ENCODE results near the gene FCGR2B.
"Not testable (repeated sequence)": the region's sequence is repeated elsewhere in the genome, so short reads cannot be mapped to it uniquely, and the experiment has no call there.

Gene FCGR2B

GRCh38 chr1:161706113-161706481 is 43.2 kb downstream of the FCGR2B start:
- no peak for DNase-seq (ENCODE audit: low read depth)

- peak; percentile 89 for DNase-seq (ENCODE audit: low read depth)
These were observed 43.8 kb downstream of the FCGR2B start, which contains the start of gene FCRLA for GRCh38 chr1:161706482-161707347. Gene FCRLA, plus strand, starts transcription at chr1:161707229. Its CDS starts 36 bp downstream, at chr1:161707265.

DNA sequence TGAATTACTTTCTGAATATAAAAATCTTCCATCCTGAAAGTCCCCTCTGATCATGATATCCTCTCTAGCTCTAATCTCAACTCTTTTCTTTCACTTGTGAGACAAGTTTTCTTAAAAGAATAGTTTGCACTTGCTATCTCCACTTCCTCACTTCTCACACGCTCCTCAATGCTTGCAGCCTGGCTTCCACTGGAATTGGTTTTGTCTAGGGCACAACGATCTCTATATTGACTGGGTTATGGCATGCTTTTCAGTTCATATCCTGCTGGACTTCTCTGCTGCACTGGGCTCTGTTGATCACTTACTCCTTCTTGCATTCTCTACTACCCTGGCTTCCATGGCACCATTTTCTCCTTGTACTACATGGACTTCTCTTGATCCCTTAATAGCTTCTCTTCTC is 44.6 kb downstream of the FCGR2B start:
- no peak for DNase-seq (ENCODE audit: low read depth)

DNA sequence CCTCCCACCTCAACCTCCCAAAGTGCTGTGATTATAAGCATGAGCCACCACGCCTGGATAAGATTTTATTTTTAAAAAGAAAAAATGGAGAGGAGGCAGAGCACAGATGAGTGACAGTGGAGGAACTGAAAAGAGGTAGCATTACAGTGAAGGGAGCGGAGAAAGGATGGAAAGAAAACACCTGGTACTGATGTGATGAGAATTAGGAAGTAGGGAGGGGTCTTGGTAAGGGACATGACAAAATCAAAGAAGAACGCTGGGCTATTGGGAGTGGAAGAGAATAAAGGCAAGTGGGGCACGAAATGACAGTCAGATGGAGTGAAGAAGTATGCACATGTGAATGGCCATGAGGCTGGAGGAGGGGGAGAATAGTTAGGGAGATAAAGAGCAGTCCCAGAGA is 46.4 kb downstream of the FCGR2B start:
- no peak for DNase-seq (ENCODE audit: low read depth)

DNA sequence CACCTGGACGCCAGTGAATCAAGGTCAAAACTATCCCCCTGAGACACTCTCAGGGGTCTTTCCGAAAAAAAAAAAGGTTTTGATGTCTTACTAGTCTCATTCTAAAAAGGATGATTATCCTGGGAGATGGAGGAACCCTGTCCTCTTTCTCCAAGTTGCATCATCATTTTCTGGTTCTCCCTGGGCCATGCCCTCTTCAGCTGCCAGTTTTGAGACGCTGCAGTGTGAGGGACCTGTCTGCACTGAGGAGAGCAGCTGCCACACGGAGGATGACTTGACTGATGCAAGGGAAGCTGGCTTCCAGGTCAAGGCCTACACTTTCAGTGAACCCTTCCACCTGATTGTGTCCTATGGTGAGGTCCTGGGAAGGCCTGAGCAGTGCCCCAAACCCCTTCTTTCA is 47.6 kb downstream of the FCGR2B start:
- DNase-seq (ENCODE audit: low read depth): no peak

GRCh38 chr1:161718559-161719324 is 55.8 kb downstream of the FCGR2B start:
- DNase-seq (ENCODE audit: low read depth): no peak

GRCh38 chr1:161719325-161719611 is 56.3 kb downstream of the FCGR2B start:
- DNase-seq (ENCODE audit: low read depth): no peak

- no peak for DNase-seq (ENCODE audit: low read depth)
These were observed 57.5 kb downstream of the FCGR2B start for GRCh38 chr1:161720422-161720821.

GRCh38 chr1:161720956-161721737 is 58.2 kb downstream of the FCGR2B start, which contains the start of gene FCRLB:
Gene FCRLB, plus strand, starts transcription at chr1:161721544. Its CDS starts 1,129 bp downstream, at chr1:161722673.
- no peak for DNase-seq (ENCODE audit: low read depth)

GRCh38 chr1:161721738-161722343 is 58.9 kb downstream of the FCGR2B start:
- DNase-seq (ENCODE audit: low read depth): peak; percentile 70

- no peak for DNase-seq (ENCODE audit: low read depth)
These were observed 59.5 kb downstream of the FCGR2B start for GRCh38 chr1:161722406-161722805.

DNA sequence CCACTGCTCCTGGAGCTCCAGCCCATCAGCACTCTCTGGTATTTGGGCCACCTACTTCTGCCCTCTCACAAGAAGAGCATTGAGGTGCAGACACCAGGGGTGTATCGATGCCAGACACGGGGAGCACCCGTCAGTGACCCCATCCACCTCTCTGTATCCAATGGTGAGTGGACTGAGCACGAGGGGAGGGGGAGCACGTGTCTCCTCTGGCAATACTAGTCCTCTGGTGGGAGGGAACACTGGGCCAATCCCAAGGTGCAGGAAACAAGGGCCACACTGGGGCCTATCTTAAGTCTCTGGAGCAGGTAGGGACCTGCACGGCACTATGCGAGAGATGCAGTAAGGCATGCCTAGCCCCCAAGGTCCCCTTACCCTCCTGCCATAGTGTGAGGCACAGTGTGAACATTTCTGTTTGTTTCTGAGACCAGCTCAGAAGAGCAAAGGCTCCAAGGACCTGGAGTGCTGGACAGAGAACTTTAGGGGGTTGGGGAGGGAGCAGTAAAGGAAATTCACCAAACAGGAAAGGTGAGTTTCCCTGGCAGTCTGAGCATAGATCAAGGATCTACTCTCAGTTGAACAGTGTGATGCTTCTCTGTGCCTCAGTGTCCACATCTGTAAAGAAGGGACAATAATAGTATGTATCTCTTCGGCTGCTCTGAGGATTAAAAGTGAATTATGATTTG is 60.7 kb downstream of the FCGR2B start:
- DNase-seq (ENCODE audit: low read depth): no peak

GRCh38 chr1:161725258-161725907 is 62.4 kb downstream of the FCGR2B start:
- DNase-seq (ENCODE audit: low read depth): not testable (repeated sequence)

GRCh38 chr1:161725908-161726472 is 63.0 kb downstream of the FCGR2B start:
- no peak for DNase-seq (ENCODE audit: low read depth)

- DNase-seq (ENCODE audit: low read depth): no peak
These were observed 63.7 kb downstream of the FCGR2B start for GRCh38 chr1:161726473-161727255.

GRCh38 chr1:161727256-161727924 is 64.4 kb downstream of the FCGR2B start:
- peak; percentile 71 for DNase-seq (ENCODE audit: low read depth)
